ENCODE measurements around the gene IGF2BP2.
A peak's percentile ranks its signal among the peaks of the same experiment; 100 is the strongest.

IGF2BP2 gene

DNA sequence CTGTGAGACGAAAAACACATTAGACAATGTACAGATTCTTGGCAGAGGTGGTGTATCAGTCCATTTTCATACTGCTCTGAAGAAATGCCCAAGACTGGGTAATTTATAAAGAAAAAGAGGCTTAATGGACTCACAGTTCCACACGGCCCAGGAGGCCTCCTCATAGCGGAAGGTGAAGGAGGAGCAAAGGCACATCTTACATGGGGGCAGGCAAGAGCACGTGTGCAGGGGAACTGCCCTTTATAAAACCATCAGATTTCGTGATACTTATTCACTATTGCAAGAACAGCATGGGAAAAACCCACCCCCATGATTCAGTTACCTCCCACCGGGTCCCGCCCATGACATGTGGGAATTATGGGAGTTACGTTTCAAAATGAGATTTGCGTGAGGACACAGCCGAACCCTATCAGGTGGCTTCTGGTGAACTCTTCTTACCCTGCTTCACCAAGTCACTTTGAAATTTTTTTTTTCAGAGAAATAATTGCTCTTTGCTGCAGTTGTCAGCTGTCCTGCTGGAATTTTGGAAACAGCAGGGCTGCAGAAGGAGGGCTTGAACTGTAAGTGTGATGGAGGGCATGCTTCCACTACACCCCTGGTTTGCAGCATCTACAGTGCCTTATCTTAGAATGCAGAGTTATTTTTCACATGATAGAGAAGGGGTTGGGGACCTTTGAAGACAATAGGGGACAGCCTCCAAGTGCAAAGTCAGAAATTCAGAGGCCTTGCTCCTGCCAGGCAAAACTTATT is 2.9 kb upstream of the IGF2BP2 start:
- Histone ChIP-seq H3K27ac (ENCODE audit: low read depth, low read length) (no peak overlapping the region), H3K4me3 (ENCODE audit: low read length) (no peak overlapping the region), H3K79me2 (ENCODE audit: control insufficient read depth, insufficient read depth, low read length) (peaks cover 30% of the 10 kb centered on the region), H3K4me1 (ENCODE audit: control insufficient read depth, low read depth, low read length) (peaks cover 4% of the 10 kb centered on the region), H3K4me2 (ENCODE audit: low read length) (no peak overlapping the region), H2BK120ac (ENCODE audit: low read depth, low read length) (no peak overlapping the region), H3K27me3 (ENCODE audit: insufficient read depth, low read length, poor library complexity) (no peaks in the 10 kb centered on the region), H3K23ac (ENCODE audit: low read length) (peak overlapping the region; percentile 11), H4K8ac (ENCODE audit: low read depth, low read length) (no peak overlapping the region), H3K9ac (ENCODE audit: low read length) (no peak overlapping the region), H4K5ac (ENCODE audit: low read length) (no peak overlapping the region), H2BK15ac (replicated peaks; ENCODE audit: low read depth) (no peak overlapping the region), H2AK5ac (ENCODE audit: low read length) (no peak overlapping the region), H3K79me1 (ENCODE audit: low read length) (peaks cover 5% of the 10 kb centered on the region), H2BK5ac (ENCODE audit: low read length) (no peak overlapping the region), H3K4ac (ENCODE audit: low read depth, low read length) (no peak overlapping the region), H3K18ac (ENCODE audit: low read length) (no peak overlapping the region), H3K56ac (ENCODE audit: low read length) (no peak overlapping the region), H3K36me3 (ENCODE audit: control insufficient read depth, insufficient read depth, low read length) (peaks cover 5% of the 10 kb centered on the region)
- no CpG with 5 or more reads among the region's 10 CpGs for WGBS (ENCODE audit: extremely low coverage, insufficient coverage, low lambda C conversion rate)
- no peak for DNase-seq

DNA sequence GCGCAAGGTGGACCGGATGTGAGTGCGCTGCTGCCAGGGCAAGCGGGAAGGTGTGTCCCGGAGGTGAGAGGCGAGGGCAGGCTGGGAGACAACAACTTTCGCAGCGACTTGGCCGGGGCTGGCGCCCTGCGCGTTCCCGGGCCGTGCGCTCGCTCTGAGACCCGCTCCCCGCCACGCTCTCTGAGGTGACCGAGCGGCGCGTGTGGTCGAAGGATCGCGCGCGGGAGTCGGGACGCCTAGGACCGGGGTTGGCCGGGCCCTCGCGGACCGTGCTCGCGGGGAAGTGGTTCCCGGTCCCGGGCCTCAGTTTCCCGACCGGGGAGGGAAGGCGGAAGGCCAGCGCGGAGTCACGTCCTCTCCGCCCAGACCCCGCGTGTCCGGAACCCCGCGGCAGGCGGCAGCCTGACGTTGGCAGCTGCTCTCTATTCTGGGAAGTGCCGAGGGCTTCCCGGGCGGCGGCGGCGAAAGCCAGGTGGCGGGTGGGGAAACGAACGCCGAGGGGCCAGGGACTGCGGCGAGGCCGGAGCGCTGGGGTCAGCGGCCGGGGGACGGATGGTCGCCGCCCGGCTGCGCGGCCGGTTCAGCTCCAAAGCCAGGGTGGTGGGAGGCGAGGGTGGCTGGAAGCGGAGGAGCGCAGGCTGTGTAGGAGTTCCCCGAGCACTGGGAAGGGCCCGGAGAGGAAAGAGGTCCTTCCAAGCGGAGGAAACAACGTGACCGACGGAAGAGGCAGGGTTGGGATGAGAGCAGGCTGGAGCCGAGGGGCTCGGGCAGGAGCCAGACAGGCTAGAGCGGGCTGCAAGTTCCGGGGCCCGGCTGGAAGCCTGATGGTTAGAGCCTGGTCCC is 1.0 kb upstream of the IGF2BP2 start:
- Histone ChIP-seq H3K4ac (ENCODE audit: low read depth, low read length) (peak overlapping the region; percentile 99), H3K23ac (ENCODE audit: low read length) (peak overlapping the region; percentile 100), H3K4me2 (ENCODE audit: low read length) (peak overlapping the region; percentile 89), H3K9ac (ENCODE audit: low read length) (peak overlapping the region; percentile 89), H3K79me1 (ENCODE audit: low read length) (peaks cover 5% of the 10 kb centered on the region), H3K4me3 (ENCODE audit: low read length) (peak overlapping the region; percentile 67), H3K4me1 (ENCODE audit: control insufficient read depth, low read depth, low read length) (peaks cover 4% of the 10 kb centered on the region), H4K8ac (ENCODE audit: low read depth, low read length) (no peak overlapping the region), H2BK120ac (ENCODE audit: low read depth, low read length) (no peak overlapping the region), H3K18ac (ENCODE audit: low read length) (peak overlapping the region; percentile 100), H3K79me2 (ENCODE audit: control insufficient read depth, insufficient read depth, low read length) (peaks cover 40% of the 10 kb centered on the region), H3K56ac (ENCODE audit: low read length) (peak overlapping the region; percentile 94), H3K27ac (ENCODE audit: low read depth, low read length) (peak overlapping the region; percentile 91), H2AK5ac (ENCODE audit: low read length) (no peak overlapping the region), H4K5ac (ENCODE audit: low read length) (no peak overlapping the region), H3K36me3 (ENCODE audit: control insufficient read depth, insufficient read depth, low read length) (peaks cover 5% of the 10 kb centered on the region), H3K27me3 (ENCODE audit: insufficient read depth, low read length, poor library complexity) (no peaks in the 10 kb centered on the region), H2BK15ac (replicated peaks; ENCODE audit: low read depth) (no peak overlapping the region), H2BK5ac (ENCODE audit: low read length) (peak overlapping the region; percentile 78)
- peak; percentile 88 for DNase-seq
- no CpG with 5 or more reads among the region's 90 CpGs for WGBS (ENCODE audit: extremely low coverage, insufficient coverage, low lambda C conversion rate)

DNA sequence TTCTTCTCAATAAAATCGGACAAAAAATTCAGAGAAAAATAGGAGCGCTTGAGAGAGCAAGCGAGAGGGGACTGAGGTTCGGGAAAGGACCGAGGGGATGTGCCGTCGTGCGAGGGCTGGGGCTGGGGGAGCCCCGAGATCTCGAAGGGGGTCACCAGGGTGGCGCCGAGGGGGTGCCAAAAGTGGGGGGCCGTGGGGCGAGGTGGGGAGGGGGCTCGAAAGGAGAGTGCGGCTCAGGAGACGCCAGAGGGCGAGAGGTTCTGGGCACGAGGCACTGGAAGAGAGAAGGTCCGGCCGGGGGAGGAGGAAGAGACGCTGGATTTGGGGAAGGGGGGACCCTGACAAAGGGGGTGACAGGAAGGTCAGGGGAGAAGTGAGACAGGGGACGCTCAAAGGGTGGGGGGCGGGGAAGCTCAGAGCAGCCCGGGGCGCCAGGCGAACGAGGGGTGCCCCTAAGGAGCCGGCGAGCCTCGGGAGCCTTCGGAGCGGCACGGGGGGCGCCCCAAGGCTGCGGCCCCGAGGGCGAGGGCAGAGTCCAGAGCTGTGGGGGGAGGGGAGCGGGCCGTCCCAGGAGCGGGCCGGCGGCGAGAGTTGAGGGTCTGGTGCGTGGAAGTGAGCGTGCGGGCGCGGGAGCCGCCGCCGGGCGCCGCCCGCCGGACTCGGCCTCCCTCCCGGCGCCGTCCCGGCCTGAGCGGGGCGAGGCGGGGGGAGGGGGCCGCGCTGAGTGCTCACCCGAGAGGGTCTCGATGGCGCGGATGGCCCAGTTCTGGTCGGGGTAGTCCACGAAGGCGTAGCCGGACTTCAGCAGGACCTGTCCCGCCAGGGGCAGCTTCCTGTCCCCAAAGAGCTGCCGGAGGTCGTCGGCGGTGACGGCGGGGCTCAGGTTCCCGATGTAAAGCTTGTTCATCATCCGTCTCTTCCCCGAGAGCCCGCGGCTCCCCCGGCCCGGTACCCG is 514 bp downstream of the IGF2BP2 start:
- H4K5ac ChIP-seq (ENCODE audit: low read length) = no peak overlapping the region
- peak overlapping the region; percentile 95 for H3K27ac ChIP-seq (ENCODE audit: low read depth, low read length)
- peak overlapping the region; percentile 97 for H2BK120ac ChIP-seq (ENCODE audit: low read depth, low read length)
- WGBS (ENCODE audit: extremely low coverage, insufficient coverage, low lambda C conversion rate) = no CpG with 5 or more reads among the region's 89 CpGs
- H2BK5ac ChIP-seq (ENCODE audit: low read length) = peak overlapping the region; percentile 76
- peak overlapping the region; percentile 88 for H3K9ac ChIP-seq (ENCODE audit: low read length)
- peak; percentile 54 for DNase-seq
- H3K4me2 ChIP-seq (ENCODE audit: low read length) = peak overlapping the region; percentile 20
- H3K23ac ChIP-seq (ENCODE audit: low read length) = peak overlapping the region; percentile 94
- H3K27me3 ChIP-seq (ENCODE audit: insufficient read depth, low read length, poor library complexity) = no peaks in the 10 kb centered on the region
- H3K56ac ChIP-seq (ENCODE audit: low read length) = peak overlapping the region; percentile 98
- peaks cover 48% of the 10 kb centered on the region for H3K79me2 ChIP-seq (ENCODE audit: control insufficient read depth, insufficient read depth, low read length)
- H3K36me3 ChIP-seq (ENCODE audit: control insufficient read depth, insufficient read depth, low read length) = peaks cover 3% of the 10 kb centered on the region
- peak overlapping the region; percentile 85 for H3K4me3 ChIP-seq (ENCODE audit: low read length)
- H3K79me1 ChIP-seq (ENCODE audit: low read length) = peaks cover 5% of the 10 kb centered on the region
- H4K8ac ChIP-seq (ENCODE audit: low read depth, low read length) = peak overlapping the region; percentile 28
- no peak overlapping the region for H2BK15ac ChIP-seq (replicated peaks; ENCODE audit: low read depth)
- peak overlapping the region; percentile 100 for H3K18ac ChIP-seq (ENCODE audit: low read length)
- H3K4me1 ChIP-seq (ENCODE audit: control insufficient read depth, low read depth, low read length) = peaks cover 4% of the 10 kb centered on the region
- H2AK5ac ChIP-seq (ENCODE audit: low read length) = peak overlapping the region; percentile 22
- H3K4ac ChIP-seq (ENCODE audit: low read depth, low read length) = peak overlapping the region; percentile 99

DNA sequence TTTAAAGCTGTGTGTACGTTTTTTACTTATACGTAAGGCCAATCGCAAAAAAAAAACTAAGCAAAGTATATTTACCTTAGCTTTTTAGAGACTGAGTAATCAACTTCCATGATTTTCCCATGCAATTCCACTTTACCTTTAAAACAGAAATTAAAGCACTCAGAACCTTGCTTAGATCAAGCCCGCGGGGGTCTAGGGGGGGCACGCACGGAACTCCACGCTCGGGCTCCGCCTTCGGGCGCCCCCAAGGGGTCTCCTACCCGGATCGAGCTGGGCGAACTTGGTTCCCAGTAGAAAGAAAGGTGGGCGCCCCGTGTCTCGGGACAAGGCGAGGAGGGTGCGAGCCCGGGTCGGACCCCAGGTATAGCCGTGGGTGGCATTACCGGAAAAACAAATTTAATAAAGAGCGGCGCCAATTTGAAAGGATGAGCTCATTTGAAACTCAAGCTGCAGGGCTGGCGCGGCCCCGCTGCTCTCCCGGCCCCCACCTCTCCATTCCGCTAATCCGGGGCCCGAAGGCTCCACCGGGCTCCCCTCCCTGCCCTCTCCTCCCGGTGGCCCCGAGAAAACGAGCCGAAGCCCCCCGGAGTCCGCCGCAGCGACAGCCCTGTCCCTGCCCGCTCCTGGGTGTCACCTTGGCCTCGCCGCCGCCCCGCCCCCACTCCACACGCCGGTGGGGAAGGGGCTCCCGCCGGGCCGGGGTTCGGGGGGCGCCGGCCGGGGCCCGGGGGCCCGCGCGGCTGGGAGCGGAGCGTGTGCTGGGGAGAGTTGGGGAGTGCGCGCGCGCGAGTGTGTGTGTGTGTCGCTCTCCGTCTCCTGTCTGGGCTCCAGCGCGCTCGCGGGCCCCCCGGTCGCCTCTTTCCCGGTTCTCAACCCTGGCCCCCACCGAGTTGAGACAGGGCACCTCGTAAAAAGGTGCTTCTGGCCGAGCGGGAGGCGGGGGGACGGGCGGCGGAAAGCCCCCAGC is 1.5 kb downstream of the IGF2BP2 start:
- Histone ChIP-seq H2BK15ac (replicated peaks; ENCODE audit: low read depth) (no peak overlapping the region), H2BK5ac (ENCODE audit: low read length) (peak overlapping the region; percentile 67), H2BK120ac (ENCODE audit: low read depth, low read length) (peak overlapping the region; percentile 97), H3K36me3 (ENCODE audit: control insufficient read depth, insufficient read depth, low read length) (peaks cover 2% of the 10 kb centered on the region), H3K4me2 (ENCODE audit: low read length) (peak overlapping the region; percentile 11), H3K4me1 (ENCODE audit: control insufficient read depth, low read depth, low read length) (peaks cover 4% of the 10 kb centered on the region), H3K23ac (ENCODE audit: low read length) (no peak overlapping the region), H3K27me3 (ENCODE audit: insufficient read depth, low read length, poor library complexity) (no peaks in the 10 kb centered on the region), H3K56ac (ENCODE audit: low read length) (peak overlapping the region; percentile 98), H4K8ac (ENCODE audit: low read depth, low read length) (no peak overlapping the region), H2AK5ac (ENCODE audit: low read length) (no peak overlapping the region), H3K79me1 (ENCODE audit: low read length) (peaks cover 5% of the 10 kb centered on the region), H3K27ac (ENCODE audit: low read depth, low read length) (peak overlapping the region; percentile 95), H3K4me3 (ENCODE audit: low read length) (peak overlapping the region; percentile 85), H3K18ac (ENCODE audit: low read length) (peak overlapping the region; percentile 100), H3K9ac (ENCODE audit: low read length) (peak overlapping the region; percentile 88), H3K79me2 (ENCODE audit: control insufficient read depth, insufficient read depth, low read length) (peaks cover 51% of the 10 kb centered on the region), H3K4ac (ENCODE audit: low read depth, low read length) (peak overlapping the region; percentile 99), H4K5ac (ENCODE audit: low read length) (no peak overlapping the region)
- peak; percentile 60 for DNase-seq
- no CpG with 5 or more reads among the region's 84 CpGs for WGBS (ENCODE audit: extremely low coverage, insufficient coverage, low lambda C conversion rate)
